GM10266 (cell line): ENCODE measurements around the gene TGFB1.

Experiments
- DNase-seq: peaks from one replicate; pipeline ENCODE4 v3.0.0; 2012; ENCODE audit errors: extremely low spot score
- CTCF ChIP-seq: IDR thresholded peaks from 2 replicates; pipeline ENCODE4 v1.5.1; 2012; ENCODE audit warnings: mild to moderate bottlenecking, low read depth; ENCODE audit not compliant: control insufficient read depth, insufficient read depth; ENCODE audit errors: missing control alignments

TGFB1 gene

GRCh38 chr19:41324921-41325639, 28.6 kb downstream of the TGFB1 start:
- no peak for TF ChIP-seq CTCF
- DNase-seq = no peak

- no peak for DNase-seq
- TF ChIP-seq CTCF = no peak
Observed at GRCh38 chr19:41324231-41324702, 29.5 kb downstream of the TGFB1 start.

GRCh38 chr19:41323430-41324125, 30.1 kb downstream of the TGFB1 start:
- TF ChIP-seq CTCF = no peak
- no peak for DNase-seq

GRCh38 chr19:41323023-41323422, 30.7 kb downstream of the TGFB1 start:
- no peak for TF ChIP-seq CTCF
- no peak for DNase-seq

- DNase-seq = no peak
- no peak for TF ChIP-seq CTCF
Observed at GRCh38 chr19:41322451-41322850, 31.3 kb downstream of the TGFB1 start.

- peak; percentile 64 for DNase-seq
- peak; percentile 50 for TF ChIP-seq CTCF
Observed at GRCh38 chr19:41321600-41322270, 32.0 kb downstream of the TGFB1 start.

- no peak for DNase-seq
- no peak for TF ChIP-seq CTCF
Observed at GRCh38 chr19:41321204-41321599, 32.5 kb downstream of the TGFB1 start.
